Right hindlimb (tissue), 1 donor: Measurements from ENCODE around the gene PDCD7.
"Not testable (repeated sequence)": the region's sequence is repeated elsewhere in the genome, so short reads cannot be mapped to it uniquely, and the experiment has no call there.

ENCODE experiments used
- DNase-seq: peaks from one replicate; pipeline ENCODE4 v3.0.0-alpha.2; 2018

Gene PDCD7

DNA sequence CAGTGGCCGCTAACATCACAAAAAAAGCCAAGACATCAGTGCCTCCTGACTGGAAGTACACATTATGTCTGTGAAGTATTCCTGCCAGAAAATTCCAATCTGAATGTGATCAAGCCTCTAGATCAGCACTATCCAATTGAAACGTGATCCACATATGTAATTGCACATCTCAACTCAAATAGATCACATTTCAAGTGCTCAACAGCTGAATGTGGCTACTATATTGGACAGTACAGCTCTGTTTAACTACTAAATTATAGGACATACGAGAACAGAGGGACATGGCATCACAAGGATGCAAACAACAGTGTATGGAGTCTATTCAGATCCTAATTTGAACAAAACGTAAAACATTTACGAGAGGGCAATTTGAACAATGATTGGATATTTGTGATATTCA, 18.1 kb downstream of the PDCD7 start:
- no peak for DNase-seq

DNA sequence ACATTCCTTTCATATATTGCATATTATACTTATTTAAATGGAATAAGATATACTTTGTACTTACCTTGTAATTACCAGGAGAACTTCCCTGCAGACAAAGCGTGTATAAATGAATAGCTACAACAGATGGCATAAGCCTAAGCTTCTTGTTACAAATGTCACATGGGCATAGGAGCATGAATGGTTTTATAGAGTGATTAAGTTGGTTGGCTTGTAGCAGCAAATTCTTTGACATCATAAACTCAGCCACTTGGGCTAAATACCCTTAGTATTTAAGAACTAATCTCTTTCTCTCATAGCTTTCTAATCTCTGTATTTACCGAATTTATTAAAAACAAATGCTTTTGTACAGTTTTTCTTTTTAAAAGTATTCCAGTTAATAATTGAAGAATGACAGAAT, 18.5 kb downstream of the PDCD7 start, which contains the start of gene UBAP1L:
Gene UBAP1L, minus strand, starts transcription at position 115 of the 400 bp plus-strand sequence. CDS start 8,985 bp downstream, outside the sequence.
- no peak for DNase-seq

DNA sequence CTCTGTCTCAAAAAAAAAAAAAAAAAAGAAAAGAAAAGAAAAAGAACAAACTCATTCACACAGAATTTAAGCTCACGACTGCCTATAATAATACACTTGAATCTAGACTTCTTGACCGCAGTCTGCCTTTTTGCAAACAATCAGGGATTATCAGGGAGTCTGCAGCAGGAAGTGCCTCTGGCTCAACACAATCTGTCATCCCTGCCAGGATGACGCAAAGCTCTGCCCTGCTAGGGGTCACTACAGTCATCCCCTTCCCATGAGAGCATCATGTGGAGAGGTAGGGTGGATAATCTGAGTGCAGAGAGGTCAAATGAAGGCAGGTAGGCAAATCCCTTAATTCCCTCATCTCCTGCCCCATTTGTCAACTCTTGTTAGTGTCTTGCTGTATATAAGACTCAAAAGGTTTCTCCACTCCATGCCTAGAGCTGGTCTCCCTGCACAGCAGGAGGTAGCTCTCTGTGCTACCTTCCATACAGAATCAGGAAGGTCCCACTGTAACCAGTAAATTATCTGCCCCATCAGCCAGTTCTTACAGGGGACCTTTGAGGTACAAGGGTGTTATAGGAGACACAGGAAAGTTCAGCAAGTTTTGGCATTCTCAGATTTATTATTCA, 22.8 kb downstream of the PDCD7 start:
- no peak for DNase-seq

DNA sequence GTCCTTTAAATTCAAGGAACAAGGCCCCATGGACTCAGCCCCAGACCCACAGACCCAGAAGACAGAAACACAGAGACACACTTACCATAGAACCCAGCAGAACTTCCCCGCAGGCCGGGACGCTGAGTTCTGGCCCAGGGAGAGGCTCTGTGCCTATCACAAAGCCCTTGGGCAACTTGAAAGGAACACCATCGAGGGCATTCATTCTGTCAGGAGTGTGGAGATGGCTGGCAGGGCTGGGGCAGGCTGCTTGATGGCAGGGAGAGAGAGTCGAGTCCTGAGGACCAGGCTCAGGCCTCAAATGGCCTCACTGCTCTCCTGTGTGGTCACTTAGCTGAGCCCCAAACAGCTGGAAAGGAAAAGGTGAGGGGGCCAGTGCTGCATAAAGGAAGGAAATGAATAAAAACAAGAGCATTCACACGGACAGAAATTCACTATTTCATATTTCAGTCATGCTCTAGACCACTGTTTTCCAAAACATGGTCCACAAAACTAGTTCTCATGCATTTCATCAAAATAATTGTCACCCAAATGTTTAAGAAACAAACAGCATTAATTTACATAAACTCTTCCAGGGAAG, 27.5 kb downstream of the PDCD7 start:
- DNase-seq = no peak

DNA sequence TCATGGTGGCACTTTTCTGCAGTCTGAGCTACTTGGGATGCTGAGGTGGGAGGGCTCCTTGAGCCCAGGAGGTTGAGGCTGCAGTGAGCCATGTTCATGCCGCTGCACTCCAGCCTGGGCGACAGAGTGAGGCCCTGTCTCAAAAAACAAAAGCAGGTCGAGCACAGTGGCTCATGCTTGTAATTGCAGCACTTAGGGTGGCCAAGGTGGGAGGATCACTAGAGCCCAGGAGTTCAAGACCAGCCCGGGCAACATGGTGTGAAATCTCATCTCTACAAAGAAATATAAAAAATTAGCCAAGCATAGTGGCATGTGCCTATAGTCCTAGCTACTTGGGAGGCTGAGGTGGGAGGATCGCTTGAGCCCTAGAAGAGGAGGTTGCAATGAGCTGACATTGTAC, 28.6 kb downstream of the PDCD7 start:
- DNase-seq = no peak

DNA sequence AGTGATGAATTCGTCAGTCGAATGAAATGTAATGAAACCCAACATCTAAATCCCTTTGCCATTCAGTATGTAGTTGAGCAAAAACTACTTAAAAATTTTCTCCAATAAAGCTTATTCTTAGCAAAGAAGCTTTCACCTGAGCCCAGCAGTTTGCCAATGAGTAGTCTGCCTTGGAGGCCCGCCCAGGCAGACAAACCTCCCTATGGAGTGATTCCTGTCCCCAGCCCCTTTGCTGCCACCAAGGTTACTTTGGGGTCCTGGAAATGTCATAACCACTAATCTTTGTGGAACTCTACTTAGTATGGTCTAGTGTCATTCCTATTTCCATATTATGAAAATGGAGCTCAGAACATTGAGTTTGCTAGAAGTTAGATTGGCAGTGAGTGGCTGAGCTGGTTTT, 30.7 kb downstream of the PDCD7 start:
- DNase-seq = no peak

DNA sequence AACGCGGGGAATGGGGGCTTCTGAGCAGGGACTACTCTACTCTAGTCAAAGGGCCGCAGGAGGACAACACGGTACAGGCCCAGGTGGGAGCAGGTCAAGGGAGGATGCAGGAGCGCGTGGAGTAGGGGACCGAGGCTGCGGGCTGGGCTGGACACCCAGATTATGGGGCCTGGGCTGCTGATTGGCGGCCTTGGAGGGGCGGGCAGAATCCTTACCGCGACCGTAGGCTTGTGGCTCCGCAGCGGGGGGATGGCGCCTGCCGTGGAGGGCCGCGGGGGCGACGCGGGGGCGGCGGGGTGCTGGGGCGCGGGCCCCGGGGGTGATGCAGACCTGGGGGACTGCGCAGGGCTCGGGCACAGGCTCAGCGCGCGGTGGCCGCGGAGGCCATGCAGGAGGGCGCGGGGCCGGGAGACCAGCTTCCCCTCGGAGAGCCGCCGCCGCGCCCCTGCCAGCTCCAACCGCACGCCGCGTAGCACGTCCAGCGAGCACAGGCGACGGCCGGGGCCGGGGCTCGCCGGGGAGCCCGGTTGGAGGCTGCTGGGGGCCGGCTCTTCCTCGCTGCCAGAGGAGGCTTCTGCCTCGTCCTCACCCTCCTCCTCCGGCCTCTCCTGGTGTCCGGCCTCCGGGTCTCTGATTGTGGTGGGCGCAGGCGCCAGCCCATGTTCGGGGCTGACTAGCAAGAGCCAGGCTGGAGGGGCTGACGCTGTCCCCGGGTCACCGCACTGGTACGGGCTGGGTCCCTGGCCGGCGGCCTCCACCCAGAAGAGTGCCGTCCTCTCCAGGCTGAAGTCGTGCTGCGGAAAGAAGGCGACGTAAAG, 31.5 kb downstream of the PDCD7 start:
- DNase-seq = no peak

DNA sequence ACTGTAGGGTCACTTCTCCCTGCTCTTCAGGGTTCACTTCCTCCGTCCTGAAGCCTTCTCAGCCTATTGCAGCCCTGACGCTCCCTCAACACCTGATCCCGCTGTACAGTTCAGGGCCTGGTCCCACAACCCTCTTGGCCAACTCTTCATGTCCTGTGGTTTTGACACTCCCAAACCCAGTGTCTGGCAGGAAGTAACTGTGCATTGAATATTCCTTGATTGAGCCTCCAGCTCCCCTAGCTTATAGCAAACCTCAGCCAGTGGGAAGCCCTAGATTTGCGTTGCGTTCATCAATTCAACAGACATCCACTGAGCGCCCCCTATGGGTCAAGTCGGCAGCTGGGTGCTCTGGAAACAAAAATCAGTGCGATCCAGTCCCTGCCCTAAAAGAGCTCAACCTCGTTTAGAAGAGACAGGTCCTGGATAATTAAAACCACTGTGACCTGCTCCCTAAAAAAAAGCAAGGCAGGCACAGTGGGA, 32.2 kb downstream of the PDCD7 start:
- peak; percentile 85 for DNase-seq

DNA sequence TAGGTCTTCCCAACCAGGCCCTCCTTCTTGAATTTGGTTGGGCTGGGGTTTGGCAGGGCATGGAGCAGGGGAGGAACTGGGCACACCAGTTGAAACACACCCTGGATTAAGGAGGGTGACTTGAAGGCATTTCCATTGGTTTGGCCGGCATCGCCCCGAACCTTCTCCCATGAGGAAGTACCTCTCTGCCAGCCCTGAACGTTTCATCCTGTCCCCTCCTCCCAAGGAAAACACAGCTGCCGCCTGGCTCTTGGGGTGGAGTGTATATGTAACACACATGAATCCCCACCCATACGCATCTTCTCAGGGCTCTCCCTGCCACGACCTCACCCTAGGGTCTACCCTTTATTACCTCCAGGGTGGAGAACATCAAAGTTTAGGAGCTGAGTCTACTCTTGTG, 33.2 kb downstream of the PDCD7 start:
- DNase-seq = no peak

DNA sequence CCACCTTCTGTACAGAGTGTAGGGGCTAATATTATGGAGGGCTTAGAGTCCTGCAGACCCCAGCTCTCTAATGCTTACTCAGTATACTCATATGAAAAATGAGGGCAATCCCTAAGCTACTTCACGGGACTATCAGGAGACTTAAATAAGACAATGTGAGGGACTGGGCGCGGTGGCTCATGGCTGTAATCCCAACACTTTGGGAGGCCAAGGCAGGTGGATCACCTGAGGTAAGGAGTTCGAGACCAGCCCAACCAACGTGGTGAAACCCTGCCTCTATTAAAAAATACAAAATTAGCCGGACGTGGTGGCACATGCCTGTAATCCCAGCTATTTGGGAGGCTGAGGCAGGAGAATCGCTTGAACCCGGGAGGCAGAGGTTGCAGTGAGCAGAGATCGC, 33.8 kb downstream of the PDCD7 start:
- DNase-seq = not testable (repeated sequence)

DNA sequence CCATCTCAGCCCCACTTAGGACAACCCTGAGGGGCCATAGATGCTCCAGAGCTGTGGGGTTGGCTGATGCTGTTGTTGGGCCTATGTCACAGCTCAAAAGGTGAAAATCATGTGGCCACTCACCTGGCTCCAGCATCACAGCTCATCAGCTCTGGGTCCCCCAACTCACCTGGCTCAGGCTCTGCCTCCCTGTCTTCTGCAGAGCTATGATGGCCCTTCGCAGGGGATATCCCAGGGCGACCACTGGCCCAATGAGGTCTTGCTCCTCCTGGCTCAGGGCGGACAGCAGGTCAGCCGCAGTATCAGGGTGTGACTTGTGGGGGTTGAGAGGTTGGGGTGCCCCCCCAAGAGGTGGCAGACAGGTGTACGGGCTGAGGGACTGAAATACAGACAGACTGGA, 34.3 kb downstream of the PDCD7 start:
- no peak for DNase-seq

DNA sequence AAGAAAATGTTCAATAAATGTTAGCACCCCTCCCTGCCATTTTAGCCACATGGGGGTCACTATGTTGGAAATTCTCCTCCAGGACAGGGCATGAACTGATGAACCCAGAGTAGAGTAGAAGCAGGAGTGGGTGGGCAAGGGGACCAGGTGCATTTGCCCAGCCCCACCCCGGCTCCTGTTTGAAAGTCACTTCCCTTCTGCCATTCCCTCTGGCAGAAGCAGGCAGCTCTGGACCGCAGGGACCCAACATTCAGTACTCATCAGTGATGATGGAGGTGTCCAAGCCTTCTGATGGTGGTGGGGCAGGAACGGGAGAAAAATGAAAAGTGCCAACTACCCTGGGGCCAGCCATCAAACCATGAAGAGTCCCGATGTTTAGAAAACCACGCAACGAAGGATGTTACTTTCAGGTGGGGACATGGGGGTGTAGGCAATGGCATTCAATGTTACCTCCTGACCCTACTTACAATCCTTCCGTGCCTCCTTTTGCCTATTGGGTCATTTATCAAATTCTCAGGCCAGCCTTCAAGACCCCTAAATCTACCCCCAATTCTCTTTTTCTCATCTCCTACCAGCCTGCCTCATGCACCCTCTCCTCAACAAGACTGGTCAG, 35.9 kb downstream of the PDCD7 start:
- DNase-seq = no peak

DNA sequence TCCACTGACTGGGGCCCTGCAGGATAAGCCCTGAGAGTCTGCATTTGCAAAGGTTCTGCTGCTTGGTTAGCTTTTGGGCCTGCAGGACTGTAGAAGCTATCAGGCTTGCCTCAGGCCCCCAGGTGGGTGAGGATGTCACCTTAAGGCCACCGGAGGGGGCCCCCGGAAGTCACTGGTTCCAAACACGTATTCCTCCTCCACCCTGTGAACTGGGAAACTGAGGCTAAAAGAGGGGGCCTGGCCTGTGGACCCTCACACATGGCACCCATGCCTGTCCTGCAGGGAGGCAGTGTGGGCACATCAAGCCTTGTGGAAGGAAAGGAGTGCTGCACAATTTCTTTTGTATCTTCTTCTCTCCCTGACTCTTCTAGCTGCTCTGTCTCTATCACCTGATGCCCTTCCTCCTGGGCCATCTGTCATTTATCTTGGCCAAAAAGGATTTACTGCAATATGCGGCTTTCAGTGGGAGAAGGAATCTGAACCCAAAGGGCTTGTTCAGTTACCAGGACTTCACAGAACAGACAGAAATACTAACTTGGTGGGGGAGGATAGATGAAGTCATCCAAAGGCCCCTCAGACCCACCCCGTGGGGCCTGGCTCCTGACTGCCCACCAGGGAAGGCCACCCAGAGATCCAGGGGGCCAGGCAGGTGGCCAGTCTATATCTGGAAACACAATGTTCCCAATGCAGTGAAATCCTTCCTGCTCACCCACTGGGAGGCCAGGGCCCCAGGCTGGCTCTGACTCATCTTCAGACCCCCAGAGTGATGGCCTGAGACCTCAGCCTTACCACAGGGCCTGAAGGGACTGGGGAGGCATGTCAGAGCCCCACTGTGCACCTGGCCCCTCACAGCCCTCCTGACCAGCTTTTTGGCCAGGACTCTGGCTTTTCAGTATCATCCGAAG, 36.9 kb downstream of the PDCD7 start:
- no peak for DNase-seq

DNA sequence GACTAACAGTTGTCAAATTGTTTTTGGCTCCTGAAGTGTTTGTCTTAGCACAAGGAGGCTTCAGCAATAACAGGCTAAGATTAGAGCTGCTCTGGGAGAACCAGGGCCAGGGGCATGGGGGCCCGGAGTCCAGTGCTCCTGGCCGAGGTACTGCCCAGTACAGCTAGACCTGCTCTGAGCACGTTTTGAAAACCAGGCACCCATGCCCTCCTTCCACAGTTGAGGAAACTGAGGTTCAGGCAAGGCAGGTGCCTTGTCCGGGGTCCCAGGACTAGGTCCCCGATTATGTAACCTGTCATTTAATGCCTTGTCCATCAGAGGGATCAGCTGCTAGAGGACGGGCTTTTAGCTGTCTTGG, 37.9 kb downstream of the PDCD7 start:
- DNase-seq = no peak

DNA sequence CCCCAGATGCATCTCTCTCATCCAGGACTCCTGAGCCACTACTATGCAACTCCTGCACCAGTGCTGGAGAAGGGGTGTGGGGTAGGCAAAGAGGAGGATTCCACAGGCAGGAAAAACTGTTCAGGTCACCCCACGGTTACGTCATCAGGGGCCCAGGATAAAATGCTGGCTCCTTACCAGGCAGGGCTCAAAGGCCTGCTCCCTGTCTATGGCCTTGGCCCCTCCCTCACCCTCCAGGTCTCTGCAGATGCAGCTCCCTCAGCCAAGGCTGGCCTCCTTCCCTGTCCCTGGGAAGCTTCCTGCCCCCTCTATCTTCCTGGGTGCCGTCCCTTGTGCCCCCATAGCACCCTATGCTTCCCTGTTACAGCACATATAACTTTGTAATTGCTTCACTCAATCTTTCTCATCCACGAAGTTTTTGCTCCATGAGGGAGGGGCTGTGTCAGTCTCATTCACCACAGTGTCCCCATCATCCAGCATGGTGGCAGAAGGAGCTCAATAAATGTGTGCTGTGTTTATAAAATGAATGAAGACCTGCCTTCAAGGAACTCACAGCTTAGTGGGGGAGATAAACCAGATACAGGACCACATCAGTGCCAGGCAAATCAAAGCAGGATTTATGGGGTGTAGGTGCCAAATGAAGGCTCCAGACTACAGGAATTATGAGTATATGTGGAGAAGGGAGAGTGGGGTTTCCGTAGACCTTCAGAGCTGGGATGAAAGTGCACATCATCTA, 38.4 kb downstream of the PDCD7 start:
- DNase-seq = no peak

DNA sequence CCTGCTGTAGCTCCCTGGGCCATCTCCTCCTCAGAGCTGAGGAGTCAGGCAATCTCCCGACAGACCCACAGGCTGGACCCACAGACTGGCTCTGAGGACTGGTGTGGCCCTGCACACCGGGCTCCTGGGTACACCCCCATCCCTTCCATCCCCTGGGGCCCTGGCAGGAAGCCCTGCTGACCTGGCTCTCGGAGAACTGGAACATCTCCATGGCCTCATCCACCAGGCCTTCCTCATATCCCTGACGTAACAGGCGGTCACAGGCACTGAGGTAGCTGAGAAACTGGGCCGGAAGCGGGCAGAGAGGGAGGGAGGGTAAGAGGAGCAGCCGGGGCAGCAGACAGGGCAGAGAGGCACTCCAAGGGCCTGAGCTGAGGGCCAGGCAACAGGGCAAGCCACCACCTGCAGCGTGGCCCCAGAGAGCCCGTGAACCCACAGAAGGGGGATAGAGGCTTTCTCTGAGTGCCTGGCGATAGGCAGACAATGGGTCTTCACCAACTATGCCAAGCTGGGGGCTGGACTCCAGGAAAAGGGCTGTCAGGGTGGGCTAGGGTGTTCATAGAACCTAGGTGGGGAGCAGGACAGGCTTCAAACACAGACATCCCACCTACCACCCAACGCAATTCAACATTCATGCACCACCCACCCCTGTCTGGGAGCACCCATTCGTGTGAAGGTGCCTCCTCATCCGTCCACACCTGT, 39.2 kb downstream of the PDCD7 start:
- no peak for DNase-seq

DNA sequence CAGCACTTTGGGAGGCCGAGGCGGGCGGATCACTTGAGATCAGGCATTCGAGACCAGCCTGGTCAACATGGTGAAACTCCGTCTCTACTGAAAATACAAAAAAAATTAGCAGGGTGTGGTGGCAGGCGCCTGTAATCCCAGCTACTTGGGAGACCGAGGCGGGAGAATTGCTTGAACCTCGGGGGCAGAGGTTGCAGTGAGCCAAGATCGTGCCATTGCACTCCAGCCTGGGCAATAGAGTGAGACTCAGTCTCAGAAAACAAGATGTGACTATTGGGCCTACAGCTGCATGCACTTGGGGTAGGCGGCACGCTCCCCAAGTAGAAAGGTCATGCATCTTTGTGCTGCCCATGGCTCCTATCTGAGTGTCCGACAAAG, 39.8 kb downstream of the PDCD7 start:
- DNase-seq = not testable (repeated sequence)

DNA sequence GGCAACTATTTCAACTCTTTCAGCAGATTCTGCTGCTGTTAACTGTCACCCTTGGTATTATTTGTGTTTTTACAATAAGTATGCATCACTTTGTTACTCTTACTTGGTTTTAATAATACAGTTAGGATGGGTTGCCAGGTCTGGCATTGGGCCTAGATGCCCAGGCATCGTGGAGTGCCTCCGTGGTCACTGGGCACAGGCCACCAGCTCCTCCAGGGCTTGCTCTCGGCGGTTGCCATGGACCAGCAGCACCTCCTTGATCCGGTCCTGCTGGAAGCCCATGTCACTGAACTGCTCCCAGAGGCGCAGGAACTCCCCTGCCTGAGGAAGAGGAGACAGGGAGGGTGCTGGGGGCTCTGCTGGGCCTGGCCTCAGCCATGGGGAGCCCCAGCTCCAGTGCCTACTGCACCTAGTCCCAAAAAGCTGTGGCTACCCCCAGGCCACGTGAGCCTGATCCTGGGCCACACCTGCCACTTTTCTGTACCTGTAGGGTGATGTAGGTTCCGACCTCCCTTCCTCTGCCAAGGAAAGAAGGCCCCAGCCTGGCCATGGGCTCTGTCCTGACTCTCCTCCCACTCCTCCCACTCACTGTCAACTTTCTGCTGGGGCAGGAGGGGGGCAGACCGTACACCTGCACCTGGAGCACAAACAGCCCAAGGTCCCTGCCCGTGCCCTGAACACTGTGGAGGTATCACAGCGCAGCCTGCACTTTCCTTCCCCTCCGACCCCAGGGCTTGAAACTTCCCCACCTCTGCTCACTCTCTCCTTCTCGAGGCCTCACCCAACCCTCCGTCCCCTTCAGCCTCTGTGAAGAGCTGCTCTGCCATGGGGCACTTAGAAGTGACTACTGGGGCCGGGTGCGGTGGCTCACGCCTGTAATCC, 40.5 kb downstream of the PDCD7 start:
- DNase-seq = no peak

DNA sequence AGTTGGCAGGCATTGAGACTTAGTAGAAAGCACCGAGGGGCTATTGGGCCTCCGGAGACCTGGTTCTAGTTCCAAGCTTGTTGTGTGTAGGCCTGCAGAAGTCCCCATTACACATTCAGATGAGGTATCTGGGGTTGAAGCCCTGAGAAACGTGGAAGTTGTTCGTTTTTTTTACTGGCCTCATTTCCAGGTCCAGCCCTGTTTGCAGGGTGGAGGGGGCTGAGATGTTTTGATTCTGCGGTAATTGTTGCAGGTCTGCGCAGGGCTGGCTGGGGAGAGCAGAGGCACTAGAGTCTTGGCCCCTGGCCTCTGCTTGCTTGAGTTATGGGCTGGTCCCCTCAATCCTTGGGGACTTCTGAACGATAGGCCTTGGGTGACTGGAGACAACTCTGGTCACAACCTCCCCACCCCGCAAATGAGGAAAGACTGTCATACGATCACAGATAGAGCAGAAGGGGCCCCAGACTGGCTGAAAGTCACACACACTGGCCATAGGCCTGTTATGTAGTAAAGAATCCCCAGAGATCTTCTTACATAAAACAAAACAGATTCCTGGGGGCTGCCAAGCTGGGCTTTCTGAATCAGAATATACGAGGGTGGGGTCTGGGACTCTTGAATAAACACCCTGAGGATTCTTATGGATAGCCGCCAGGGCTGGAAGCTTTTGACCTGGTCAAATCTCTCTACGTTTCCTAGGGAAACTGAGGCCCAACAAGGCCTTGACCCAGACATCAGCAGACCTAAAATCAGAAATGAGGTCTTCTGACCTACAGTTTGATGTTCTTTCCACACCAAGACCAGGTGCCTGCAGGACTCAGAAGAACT, 41.5 kb downstream of the PDCD7 start:
- no peak for DNase-seq
